ENCODE data around the gene MAML1. TPM values are rescaled to one million over a fixed set of nuclear protein-coding genes. Genes with fewer than 3 reads are reported as not detected.
A peak's percentile ranks its signal among the peaks of the same experiment; 100 is the strongest.

MAML1 gene
- total RNA-seq, 4 donors from 2014 or later: 16.6 to 29.0 (median 17.9) TPM

DNA sequence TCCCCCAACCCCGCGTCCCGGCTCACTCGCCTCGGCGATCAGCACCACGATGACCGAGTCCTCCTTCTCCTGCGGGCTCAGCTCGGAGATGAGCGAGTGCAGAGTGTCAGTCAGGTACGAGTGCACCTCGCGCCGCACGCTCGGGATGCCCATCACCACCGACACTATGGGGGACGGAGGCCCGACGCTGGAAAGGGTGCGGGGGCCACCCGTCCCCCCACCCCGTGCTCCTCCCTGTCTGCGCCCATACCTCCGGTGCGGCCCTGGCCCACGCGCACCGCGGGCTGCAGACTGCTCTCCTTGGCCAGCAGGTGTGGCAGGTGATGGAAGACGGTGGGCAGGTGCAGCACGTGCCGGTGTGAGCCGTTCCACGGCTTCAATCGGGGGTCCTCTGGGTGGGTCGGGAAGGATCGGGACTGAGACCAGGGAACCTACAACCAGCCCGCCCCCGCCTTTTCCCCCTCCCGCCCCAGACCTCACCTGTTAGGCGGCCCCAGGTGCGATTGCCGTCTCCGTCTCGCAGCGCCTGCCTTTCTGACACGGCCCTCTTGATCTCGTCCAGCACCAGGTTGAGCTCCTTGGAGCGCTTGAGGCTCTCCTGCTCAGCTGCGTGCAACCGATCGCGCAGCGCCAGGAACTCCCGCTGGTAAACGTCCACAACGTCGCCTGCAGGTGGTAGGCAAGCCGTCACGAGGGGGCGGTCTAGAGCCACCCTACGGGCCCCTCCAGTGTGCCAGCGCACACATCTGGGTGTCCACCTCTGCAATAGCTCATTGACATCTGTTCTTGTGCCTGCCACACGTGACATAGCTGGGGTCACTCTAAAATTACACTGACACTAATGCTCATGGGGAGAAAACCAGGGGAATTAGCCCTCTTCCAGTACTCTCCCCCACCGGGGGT is 68.9 kb downstream of the MAML1 start:
- TF ChIP-seq, protein P1, sequence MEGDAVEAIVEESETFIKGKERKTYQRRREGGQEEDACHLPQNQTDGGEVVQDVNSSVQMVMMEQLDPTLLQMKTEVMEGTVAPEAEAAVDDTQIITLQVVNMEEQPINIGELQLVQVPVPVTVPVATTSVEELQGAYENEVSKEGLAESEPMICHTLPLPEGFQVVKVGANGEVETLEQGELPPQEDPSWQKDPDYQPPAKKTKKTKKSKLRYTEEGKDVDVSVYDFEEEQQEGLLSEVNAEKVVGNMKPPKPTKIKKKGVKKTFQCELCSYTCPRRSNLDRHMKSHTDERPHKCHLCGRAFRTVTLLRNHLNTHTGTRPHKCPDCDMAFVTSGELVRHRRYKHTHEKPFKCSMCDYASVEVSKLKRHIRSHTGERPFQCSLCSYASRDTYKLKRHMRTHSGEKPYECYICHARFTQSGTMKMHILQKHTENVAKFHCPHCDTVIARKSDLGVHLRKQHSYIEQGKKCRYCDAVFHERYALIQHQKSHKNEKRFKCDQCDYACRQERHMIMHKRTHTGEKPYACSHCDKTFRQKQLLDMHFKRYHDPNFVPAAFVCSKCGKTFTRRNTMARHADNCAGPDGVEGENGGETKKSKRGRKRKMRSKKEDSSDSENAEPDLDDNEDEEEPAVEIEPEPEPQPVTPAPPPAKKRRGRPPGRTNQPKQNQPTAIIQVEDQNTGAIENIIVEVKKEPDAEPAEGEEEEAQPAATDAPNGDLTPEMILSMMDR (IDR thresholded peaks at IDR 0.05): peak; percentile 39 to 76 (median 66)
- TF ChIP-seq POLR2A (IDR thresholded peaks at IDR 0.05): no peak

DNA sequence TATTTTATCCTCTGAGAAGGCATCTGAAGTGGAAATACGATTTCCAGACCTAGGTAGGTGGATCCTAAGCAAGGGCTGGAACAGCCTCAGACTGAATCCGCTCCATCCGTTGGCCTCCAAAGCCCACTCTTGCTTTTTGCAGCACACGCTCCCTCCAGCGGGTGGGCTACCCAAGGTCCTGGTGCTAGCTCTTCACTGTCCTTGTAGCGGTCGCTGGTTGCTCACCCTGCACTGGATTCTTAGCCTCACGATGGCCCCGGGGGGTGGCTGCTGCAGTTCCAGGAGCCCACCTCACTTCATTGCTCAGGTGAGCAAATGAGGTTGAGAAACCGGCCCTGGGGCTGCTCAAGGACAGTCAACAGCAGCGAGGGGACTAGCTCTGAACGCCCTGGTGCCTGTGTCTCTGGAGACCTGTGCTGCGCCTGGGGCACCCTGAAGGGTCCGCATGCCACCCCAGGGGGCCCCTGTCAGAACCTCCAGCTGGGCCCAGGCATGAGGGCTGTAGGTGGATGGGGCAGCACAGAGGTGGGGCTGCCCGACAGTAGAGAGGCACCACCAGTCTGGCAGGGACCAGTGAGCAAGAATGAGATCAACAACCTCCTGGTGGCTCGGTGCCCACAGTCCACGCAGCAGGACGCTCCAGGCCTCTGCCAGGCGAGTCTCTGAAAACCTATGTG is 69.7 kb downstream of the MAML1 start:
- intact Hi-C loops (cut with DNase I): no loop called here
- DNase-seq: no peak
- TF ChIP-seq, protein P1 (IDR thresholded peaks at IDR 0.05): no peak
- Histone ChIP-seq H3K27me3 (no peaks in the 10 kb centered on the region), H3K9me3 (no peaks in the 10 kb centered on the region), H3K4me3 (no peak overlapping the region), H3K27ac (peak overlapping the region in 2 of 4 donors; percentile 16 to 42), H3K36me3 (peaks cover 21 to 44% (median 29%) of the 10 kb centered on the region in 3 donors), H3K4me1 (peaks cover 41 to 56% (median 44%) of the 10 kb centered on the region in 3 donors)
- WGBS, 2 donors: 78 to 83% methylated on average over 6 to 11 of the region's 19 CpGs

More for the DNA sequence above, 68.9 kb downstream of the MAML1 start:
- DNase-seq: peak; percentile 41
- intact Hi-C loops (cut with DNase I): no loop called here
- Histone ChIP-seq H3K27ac (no peak overlapping the region), H3K4me1 (peaks cover 40 to 61% (median 52%) of the 10 kb centered on the region in 3 donors), H3K36me3 (peaks cover 21 to 48% (median 30%) of the 10 kb centered on the region in 3 donors), H3K27me3 (no peaks in the 10 kb centered on the region), H3K4me3 (no peak overlapping the region), H3K9me3 (no peaks in the 10 kb centered on the region)
- WGBS, 2 donors: 44 to 67% methylated on average over 11 to 31 of the region's 67 CpGs

DNA sequence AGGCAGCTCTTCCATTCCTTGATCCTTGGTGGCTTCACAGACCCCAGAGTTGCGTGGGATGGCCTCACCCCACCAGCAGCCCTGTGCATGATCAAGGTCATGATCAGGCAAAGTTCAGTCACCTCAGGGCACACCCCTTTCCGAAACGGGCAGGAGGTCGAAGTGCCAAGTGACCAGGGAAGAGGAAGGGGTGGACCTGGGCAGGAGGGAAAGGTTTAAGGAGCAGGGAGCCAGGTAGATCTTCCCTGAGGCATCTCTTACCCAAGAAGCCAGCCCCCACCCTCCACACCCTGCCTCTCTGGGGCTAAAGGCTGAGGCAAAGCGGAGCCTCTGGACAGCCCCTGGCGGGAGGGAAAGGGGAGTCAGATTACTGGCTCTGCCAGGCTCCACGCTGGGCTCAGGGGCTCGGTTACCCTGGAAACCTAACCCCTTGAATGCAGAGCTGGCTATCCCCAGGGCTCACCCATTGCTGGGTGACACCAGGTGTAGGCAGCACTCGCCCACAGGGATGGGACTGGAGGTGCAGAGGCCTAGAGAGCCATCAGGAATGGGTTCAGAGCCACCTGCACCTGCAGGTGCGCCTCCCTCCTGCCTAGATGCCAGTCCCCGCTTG is 70.4 kb downstream of the MAML1 start:
- no peak for DNase-seq
- Histone ChIP-seq H3K4me3 (no peak overlapping the region), H3K9me3 (no peaks in the 10 kb centered on the region), H3K27ac (peak overlapping the region; percentile 8 to 42 (median 13)), H3K36me3 (peaks cover 19 to 37% (median 23%) of the 10 kb centered on the region in 3 donors), H3K4me1 (peaks cover 42 to 56% (median 48%) of the 10 kb centered on the region in 3 donors), H3K27me3 (no peaks in the 10 kb centered on the region)
- intact Hi-C loops (cut with DNase I): no loop called here
- 50 to 63% methylated on average over 2 to 3 of the region's 11 CpGs for WGBS, 2 donors
- TF ChIP-seq POLR2A (IDR thresholded peaks at IDR 0.05): no peak
- TF ChIP-seq, protein P1 (IDR thresholded peaks at IDR 0.05): no peak

DNA sequence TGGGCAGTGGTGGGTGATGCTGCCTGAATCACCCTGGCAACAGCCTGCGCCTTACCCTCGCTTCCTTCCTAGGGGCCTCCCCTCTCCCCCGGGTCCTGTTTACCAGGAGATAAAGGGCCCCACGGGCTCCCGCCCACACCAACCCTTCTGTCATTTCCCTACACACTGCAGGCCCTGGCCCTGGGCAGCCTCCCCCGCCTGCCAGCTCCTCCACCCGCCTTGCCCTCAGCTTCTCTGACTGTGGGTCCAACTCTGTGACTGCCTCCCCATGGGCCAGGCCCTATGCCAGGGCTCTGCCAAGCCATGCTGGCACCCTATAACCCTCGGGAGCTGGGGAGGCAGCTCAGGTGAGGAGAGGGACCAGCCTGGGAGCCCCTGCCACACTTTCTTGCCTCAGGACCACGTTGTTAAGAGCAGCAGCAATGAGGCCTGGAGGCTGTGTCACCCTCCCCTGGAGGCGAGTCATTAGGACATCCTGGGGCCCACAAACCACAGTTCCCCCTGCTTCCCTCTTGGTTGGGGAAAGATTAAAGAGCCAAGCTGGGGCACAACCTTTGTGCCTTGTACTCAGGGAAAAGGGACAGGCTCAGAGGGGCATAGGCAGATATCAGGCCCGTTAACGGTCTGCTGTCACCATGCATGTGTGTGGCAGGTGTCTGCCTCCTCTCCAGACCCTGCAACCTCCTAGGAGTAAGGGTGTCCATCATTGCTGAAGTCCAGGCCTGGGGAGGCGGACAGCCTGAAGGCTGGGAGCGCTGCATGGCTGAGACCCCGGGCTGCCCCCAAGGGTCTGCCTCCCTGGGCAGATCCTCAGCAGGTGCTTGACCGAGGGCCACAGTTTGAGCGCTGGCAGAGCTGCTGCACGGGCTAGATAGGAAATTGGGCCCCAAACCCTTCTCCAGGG is 71.3 kb downstream of the MAML1 start:
- intact Hi-C loops (cut with DNase I): no loop called here
- peak overlapping the region in 1 of 4 donors; percentile 99 for H3K4me3 ChIP-seq
- H3K9me3 ChIP-seq: no peaks in the 10 kb centered on the region
- H3K27ac ChIP-seq: peak overlapping the region; percentile 1 to 16 (median 9)
- H3K27me3 ChIP-seq: no peaks in the 10 kb centered on the region
- DNase-seq: no peak
- H3K4me1 ChIP-seq: peaks cover 42 to 60% (median 49%) of the 10 kb centered on the region in 3 donors
- H3K36me3 ChIP-seq: peaks cover 11 to 28% (median 21%) of the 10 kb centered on the region in 3 donors
- no peak for TF ChIP-seq POLR2A (IDR thresholded peaks at IDR 0.05)
- TF ChIP-seq, protein P1 (IDR thresholded peaks at IDR 0.05): no peak
- whole genome bisulfite sequencing, 2 donors: 40 to 49% methylated on average over 5 to 13 of the region's 18 CpGs
